GM13977 (cell line): ENCODE data around the gene EPS8L3.

Experiments used
- DNase-seq: peaks from one replicate; pipeline ENCODE4 v3.0.0; 2012; ENCODE audit warnings: low spot score
- in situ Hi-C: fragments of 300-500 bp; cut with MboI; formaldehyde crosslinking; loops from one replicate; pipeline ENCODE4 v1.12.0; 2022; ENCODE audit warnings: low sequenced_read_pairs, low pct_unique_long_range_greater_than_20kb, mixed read lengths, inconsistent platforms; ENCODE audit not compliant: unreplicated experiment
- TF ChIP-seq, protein P1 (sequence below): IDR thresholded peaks from 2 replicates; pipeline ENCODE4 v1.5.1; 2012; ENCODE audit warnings: mild to moderate bottlenecking, control low read depth; ENCODE audit not compliant: insufficient read depth; ENCODE audit errors: extremely low read depth, missing control alignments

The EPS8L3 gene

GRCh38 chr1:109806733-109807400, 43.1 kb upstream of the EPS8L3 start:
- in situ Hi-C loops = no loop called here
- DNase-seq = no peak
- TF ChIP-seq, protein P1, sequence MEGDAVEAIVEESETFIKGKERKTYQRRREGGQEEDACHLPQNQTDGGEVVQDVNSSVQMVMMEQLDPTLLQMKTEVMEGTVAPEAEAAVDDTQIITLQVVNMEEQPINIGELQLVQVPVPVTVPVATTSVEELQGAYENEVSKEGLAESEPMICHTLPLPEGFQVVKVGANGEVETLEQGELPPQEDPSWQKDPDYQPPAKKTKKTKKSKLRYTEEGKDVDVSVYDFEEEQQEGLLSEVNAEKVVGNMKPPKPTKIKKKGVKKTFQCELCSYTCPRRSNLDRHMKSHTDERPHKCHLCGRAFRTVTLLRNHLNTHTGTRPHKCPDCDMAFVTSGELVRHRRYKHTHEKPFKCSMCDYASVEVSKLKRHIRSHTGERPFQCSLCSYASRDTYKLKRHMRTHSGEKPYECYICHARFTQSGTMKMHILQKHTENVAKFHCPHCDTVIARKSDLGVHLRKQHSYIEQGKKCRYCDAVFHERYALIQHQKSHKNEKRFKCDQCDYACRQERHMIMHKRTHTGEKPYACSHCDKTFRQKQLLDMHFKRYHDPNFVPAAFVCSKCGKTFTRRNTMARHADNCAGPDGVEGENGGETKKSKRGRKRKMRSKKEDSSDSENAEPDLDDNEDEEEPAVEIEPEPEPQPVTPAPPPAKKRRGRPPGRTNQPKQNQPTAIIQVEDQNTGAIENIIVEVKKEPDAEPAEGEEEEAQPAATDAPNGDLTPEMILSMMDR = no peak

DNA sequence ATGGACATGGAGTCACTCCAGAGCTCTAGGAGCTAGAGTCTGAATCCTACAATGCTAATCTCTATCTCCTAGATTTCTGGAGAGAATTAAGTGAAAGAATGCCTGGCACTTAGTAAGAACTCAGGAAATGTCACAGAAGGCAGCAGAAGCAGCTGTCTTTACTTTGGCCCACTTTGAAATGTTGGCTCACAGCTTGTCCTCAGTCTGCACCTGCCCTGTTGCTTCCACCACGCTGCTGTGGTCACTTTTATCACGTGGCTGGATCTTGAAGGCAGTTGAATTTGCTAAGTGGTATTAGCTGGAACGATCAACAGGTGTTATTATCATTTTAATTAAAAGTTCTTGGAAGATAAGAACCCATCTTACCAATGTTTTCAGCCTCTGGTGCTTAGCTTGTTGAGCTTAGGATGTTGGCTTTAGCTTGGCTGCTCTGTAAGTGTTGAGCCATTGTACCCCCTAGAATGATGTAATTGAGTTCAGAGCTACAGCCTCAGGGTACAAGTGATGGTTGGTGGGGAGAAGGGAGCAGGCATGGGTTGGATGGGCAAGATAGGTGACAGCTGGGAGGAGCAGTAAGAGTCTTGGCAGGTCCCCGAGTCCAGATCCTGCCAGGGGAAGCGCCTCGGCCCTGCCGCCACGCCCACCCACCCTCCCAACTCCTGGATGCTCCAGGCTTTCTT, 41.9 kb upstream of the EPS8L3 start:
- in situ Hi-C loops = no loop called here
- no peak for DNase-seq
- TF ChIP-seq, protein P1 = no peak

DNA sequence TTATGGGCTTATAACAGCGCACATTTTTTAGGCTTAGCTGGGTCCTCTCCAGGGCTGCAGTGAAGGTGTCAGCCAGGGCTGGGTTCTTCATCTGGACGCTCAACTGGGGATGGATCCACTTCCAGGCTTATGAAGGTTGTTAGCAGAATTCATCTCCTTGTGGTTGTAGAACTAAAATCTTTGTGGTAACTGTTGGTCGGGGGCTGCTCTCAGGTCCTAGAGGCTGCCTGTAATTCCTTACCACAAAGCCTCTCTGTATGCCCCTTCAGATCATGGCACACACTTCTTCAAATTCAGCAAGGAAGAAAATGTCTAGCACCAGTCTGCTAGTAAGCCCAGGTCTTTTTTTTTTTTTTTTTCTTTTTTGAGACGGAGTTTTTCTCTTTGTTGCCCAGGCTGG, 40.9 kb upstream of the EPS8L3 start:
- DNase-seq = no peak
- in situ Hi-C loops = no loop called here
- TF ChIP-seq, protein P1 = no peak

DNA sequence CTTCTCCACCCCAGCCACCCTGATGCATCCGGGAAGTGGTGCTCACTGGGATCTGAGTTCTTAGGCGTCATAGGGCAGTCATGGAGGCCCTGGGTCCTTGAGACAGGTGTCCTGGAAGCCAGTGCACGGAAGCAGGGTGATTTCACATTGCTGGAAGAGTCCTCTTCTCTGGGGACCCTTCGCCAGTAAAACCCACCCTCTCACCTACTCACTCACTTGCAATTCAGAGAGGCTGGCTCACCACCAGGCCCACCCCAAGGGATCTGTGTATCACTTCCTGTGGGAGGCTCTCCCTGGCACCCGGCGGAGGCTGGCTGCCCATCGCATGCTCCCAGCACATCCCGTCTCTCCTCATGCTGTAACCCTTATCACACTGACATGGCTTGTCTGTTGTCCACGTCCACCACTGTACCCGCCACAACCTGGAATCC, 40.2 kb upstream of the EPS8L3 start:
- no peak for DNase-seq
- in situ Hi-C loops = no loop called here
- TF ChIP-seq, protein P1 = no peak

DNA sequence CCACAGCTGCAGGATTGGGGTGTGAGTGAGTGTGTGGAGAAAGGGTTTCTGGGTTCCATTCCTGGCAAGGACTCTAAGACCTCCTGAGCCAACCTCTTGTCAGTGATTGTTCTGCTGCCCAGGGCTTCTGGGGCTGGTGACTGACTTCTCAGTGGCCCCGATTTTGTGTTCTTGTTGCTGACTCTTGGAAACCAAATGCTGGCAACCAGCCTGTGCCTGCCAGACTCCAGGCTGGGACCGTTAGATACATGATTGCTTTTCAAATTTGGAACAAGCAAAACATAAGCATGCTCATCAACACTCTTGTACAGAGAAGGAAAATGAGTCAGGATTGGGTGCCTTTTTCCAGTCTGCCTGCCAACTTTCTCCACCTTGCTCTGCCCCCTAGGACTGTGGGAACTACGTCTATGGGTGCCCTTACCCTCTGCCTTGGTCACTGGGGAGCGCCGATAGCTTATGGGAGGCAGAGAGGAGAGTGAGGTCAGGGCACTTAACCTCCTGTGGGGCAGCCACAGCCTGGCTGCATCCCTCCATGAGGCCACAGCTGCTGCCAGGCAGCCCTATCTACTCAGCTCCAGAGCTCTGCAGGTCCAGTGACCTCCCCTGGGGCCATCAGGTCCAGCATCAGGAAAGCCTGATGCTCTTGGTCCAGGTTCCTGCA, 39.3 kb upstream of the EPS8L3 start:
- no peak for DNase-seq
- TF ChIP-seq, protein P1 = no peak
- in situ Hi-C loops = no loop called here

GRCh38 chr1:109802136-109802900, 38.6 kb upstream of the EPS8L3 start:
- TF ChIP-seq, protein P1 = no peak
- DNase-seq = no peak
- in situ Hi-C loops = no loop called here
